Activated CD8-positive, alpha-beta memory T cell treated with anti-CD3 and anti-CD28 coated beads, Interleukin-2, amount 50 U/mL, for 48 hours (primary cell): ENCODE measurements around the gene LPP.

Experiments used
- DNase-seq: peaks from one replicate; pipeline ENCODE4 v3.0.0-alpha.2; 2020

The LPP gene

DNA sequence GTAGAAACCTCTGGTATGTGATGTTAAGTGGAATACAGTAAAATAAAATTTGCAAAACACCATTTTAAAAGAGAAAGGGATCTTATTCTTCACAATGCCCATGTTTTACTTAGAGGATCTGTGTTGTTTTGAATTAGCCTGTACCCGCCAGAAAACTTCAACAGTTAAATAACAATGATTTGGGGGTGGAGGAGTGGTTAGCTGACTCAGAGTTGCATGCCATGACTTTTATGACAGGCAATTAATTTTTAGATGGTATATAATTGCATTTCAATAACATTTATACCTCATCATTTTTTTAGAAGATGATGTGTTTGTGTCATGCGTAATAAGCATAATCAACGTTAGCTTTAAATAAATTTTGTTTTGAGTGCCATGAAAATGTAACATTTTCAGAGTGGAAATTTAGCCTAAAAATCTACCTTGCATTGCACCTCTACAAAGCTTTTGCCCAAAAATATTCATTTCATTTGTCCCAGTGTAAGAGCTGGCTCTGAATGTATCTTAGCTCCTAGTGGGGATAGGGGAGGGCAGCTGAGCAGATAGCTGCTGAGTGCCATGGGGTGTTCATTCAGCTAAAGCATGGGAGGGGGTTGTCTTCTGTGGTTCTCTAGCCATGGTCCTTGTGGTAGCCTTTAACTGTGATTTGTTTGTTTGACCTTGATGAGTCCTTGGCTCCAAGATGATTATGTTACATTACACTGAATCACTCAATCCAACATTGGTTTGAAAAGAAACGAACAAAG is 379.8 kb downstream of the LPP start:
- no peak for DNase-seq

DNA sequence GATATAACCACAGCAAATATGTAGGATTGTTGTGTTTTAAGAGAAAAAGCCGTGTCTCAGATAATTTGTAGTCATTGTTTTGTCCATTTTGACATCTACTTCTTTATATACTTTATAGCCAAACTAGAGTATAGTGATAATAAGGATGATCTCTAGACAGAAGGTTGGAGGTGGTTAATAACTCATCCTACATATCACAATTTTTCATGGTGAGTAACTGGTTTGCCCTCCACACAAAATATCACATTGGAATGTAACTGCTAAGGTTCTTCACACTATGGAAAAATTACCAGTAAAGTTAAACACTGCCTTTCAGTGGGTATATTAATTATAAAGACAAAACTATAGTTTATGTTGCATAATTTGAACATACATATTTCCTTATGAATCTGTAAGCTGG is 380.7 kb downstream of the LPP start:
- no peak for DNase-seq

DNA sequence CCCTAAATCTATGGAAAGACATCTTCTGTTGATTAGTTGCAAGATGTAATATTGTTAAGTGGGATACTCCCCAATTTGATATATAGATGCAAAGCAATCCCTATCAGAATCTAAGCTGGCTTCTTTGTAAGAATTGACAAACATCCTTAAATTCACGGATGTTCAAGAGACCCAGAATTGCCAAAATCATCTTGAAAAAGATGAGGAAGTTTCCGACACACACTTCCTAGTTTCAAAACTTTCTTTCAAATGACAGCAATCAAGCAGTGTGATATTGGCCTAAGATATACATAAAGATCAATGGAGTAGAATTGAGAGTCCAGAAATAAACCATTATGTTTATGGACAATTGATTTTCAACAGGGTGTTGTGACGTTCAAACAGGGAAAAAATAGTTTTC is 383.6 kb downstream of the LPP start:
- no peak for DNase-seq

GRCh38 chr3:188539037-188539436 is 385.1 kb downstream of the LPP start:
- DNase-seq, result no peak

GRCh38 chr3:188539631-188540194 is 385.8 kb downstream of the LPP start:
- no peak for DNase-seq

DNA sequence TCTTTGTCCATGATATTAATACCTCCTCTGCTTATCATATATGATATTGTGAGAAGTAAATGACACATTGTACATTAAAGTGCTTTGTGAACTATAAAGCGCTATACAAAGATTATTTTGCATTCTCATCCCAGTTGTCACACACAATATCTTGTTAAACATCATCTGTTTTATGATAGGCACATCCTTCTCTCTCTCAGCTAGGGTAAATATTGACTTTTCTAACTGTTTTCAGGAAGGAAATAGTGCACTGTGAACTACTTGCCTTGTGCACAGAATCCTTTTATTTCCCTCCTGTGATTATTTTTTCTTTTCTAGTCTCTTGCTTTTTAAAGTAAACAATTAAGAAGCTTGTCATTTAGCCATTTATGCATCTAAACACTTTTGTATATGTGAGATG is 388.2 kb downstream of the LPP start:
- no peak for DNase-seq

DNA sequence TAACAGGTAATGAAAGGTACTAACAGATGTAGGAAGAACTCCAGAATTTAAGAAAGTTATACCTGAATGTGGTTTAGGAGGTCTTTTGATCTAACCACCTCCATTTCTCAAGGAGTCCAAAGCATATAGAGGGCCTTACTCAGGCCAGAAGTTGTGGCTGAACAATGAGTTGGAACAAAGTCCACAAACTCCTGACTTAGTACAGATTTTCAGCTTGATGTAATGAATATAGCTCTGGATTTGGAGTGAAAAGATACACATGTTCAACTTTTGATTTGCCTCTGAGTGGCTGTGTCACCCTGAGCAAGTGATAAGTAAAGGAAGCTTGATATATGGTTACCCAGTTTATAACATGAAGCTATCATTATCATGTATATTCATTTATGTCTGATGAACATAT is 390.1 kb downstream of the LPP start:
- no peak for DNase-seq

DNA sequence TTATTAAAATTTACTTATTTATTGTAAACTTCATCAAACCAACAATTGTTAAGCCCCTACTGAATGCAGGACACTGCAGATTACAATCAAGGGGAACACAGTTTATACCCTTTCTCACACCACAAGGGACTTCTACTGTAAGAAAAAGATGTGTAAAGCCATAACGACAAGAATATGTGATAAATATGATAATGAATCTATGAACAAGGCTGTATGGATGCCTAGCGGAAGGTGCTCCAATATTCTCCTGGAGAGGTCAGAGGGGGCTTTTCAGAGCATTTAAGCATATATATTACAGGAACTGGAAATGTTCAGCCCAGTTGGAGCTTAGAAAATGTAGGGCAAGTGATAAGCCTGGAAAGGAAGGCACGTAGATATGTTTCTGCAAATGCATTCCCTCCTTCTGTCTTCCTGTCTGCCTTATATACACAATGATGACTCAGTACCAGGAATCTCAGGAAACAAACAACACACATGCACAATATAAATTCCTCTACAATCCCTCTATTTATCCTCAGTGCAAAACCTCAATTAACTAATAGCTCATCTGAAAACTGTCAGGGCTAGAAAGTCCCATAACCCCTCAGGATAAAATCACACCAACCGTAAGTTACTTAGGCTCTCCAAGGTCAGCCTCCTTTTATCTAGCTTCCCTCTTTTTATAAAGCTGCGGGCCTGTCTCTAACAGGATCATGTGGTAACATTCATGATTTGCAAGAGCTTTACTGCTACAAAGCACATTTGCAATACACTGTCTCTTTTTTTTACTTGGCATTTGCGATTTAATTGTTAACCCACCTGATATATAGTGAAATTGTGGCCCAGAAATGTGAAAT is 393.1 kb downstream of the LPP start:
- DNase-seq, result no peak

DNA sequence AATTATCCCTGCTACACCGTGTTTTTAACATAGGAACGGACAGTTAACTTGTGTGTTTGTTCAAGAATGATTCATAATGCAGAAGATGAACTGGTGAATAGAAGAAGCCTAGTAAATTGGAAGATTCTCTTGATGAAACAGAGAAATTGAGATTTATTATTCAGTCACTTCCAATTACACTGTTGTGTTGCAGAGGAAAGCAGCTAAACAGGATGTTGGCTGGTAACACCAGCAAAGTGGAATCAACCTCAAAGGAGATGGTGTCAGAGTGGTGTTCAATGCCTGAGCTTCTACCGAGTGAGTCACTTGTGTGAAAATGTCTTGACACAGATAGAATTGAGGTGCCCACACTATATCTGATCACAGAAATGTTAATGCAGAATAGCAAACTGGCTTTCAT is 399.6 kb downstream of the LPP start:
- DNase-seq, result no peak

DNA sequence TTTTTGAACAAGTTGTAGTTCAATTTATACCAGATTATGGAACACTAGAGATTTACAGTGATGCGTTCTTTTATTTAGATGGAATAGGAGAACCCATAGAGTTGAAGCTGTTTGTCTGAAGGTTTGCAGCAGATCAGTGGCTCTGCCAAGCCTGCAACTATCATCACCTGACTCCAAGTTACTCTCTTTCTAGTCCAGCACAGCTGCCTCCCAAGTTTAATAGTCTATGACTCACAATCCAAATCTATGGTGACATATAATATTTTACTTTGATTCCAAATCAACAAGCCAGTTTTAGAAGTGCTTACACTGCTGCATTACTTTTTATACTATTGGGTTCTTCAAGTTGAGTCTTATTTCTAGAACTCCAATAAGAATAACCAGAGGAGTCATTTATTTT is 400.4 kb downstream of the LPP start:
- no peak for DNase-seq

DNA sequence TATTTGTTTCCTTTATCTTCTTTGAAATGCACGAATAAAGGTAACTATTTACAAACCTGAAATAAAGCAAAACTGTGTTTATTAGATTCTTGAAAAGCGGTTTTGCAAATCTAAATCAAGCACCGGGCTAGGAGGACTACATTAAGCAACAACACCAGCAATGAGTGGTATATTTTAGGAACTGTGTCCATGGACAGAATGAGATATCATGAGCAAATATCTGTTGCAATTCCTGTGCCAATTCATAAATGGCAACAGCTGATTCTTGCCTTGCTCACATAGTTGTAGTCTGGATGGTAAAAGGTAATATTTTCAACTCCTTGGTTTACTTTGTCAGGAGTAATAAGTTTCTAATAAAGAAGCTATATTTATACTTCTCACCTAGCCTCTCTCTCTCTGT is 403.3 kb downstream of the LPP start:
- DNase-seq, result no peak

- DNase-seq, result no peak
Measured at GRCh38 chr3:188558343-188559071, 404.6 kb downstream of the LPP start.

- DNase-seq, result no peak
Measured at GRCh38 chr3:188559072-188559429, 405.1 kb downstream of the LPP start.

GRCh38 chr3:188559856-188560255 is 405.9 kb downstream of the LPP start:
- no peak for DNase-seq

DNA sequence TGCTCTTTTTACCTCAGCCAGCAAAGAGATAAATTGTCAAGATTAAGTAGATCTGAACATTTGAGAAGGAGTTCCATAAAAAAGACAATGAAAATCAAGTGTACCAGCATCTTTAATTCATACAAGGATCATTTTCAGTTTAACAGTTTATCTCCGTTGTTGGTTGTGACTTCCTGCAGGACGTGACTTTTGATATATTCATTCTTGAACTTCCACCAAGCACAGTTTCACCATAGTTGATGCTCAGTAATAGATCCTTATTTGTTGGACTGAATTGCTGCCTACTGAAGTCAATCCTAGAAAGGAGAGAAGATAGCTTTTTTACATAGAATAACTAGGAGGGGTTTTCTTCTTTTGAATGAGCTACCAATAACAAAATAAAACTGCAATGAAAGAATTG is 408.2 kb downstream of the LPP start:
- DNase-seq, result no peak

DNA sequence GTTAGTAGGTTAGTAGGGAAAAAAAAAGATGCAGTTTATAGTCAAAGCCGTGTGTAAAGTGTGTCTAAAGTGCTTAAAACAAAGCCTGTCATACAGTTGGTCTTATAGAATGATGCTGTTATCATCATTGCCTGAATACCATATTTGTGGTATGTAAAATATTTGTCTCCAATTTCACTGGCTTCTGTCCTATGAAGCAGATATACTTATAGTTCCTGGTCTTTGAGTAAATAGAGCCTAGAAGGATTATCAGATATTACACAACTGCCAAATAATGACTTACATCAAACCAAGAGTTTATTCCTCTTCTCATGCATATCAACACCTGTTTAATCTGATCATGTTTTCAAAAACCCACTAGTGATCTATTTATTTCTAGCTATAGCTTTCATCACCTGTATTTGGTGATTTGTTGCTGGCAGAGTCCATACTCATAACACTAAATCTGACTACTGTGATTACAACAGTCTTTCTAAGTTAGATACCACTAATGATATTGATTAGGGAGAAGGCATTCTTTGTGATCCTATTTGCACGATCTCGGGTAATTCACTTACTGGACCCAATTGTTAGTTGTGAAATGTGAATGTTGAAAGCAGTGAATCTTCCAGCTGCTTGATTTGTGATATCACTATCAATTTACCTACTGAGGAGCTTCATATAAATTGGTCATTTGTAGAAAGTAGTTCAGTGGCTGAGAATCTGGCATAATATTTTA is 413.7 kb downstream of the LPP start:
- DNase-seq, result no peak

DNA sequence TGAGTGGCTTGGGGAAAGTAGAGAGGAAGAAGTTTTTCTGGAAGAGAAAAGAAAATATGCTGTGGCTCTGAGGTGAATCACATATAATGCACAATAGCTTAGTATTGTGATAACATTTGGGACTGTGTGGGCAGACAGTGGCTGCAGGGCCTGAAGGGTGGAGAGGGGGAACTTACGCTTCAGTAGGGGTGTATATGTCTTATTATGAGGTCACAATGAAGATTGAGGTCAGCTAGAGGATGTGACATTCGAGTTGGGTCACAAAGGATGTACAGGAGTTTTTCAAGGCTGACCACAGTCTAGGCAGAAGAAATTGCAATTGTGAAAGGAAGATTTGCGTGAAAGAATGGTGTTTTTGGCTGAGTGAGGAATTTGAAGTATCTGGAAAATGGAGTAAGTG is 414.8 kb downstream of the LPP start:
- DNase-seq, result no peak

DNA sequence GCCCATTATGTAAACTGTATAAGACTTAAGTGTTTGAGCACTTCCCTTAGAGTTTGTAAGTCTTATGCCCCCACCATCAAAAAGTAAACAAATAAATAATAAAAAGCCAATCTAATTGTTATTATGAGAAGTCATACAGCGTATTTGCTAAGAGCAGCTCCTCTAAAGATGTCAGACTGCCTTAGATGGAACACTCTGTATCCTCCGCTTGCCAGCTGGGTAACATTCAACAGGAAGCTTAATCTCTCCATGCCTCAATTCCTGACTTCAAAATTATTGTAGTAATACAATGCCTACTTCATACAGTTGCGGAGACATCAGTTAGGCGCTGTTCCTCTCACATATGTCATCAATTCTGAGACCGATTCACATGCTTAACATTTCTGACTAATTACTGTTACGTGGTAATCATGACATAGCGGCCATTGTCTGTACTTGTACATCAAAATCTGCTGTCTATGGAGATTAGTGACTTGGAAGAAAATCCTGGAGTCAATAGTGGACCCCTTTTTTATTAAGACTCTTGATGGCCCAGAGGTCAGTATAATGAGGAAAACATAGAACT is 417.7 kb downstream of the LPP start:
- DNase-seq, result no peak

GRCh38 chr3:188573291-188573940 is 419.5 kb downstream of the LPP start:
- DNase-seq, result no peak

- DNase-seq, result no peak
Measured at GRCh38 chr3:188573956-188574355, 420.0 kb downstream of the LPP start.

DNA sequence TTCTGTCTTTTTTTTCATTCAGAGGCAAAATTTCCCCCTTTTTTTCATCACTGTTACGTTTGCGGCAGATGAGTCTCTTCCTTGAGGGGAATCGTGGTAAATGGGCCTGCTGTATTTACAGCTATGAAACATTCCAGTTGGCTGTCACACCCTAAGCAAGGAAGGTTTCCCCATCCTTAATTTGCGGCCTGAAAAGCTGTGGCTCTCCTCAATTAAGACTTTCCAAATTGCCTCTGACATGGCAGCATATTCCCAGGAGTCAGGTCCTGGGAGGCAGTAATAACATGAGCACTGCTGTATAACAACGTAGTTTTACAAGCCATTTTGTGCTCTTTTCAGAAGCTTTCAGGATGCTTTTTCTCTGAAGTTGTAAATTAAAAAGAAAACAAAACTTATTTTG is 420.9 kb downstream of the LPP start:
- no peak for DNase-seq

DNA sequence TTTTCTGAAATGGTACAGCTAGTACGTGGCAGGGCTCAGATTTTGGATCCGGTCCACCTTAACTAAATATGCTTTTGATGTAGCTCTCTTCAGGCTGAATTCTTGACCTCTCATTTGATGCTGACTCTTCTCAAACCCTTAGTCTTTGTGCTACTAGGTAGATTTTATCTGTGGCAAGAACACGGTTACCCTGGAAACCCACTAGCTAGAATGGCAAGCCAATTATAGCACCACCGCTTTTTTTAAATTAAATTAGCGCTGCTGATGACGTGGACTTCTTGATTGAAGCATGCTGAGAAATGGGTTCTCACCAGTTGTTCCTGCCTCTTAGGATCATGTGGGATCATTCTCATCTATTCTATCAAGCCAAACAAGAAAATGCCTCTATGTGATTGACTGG is 421.5 kb downstream of the LPP start:
- DNase-seq, result no peak
